NCI-H2107 (cell line): Measurements from ENCODE around the gene FBXL4.

Experiments used
- DNase-seq: peaks from one replicate; lab custom pipeline; 2025; lab: John Stamatoyannopoulos, UW

The FBXL4 gene

DNA sequence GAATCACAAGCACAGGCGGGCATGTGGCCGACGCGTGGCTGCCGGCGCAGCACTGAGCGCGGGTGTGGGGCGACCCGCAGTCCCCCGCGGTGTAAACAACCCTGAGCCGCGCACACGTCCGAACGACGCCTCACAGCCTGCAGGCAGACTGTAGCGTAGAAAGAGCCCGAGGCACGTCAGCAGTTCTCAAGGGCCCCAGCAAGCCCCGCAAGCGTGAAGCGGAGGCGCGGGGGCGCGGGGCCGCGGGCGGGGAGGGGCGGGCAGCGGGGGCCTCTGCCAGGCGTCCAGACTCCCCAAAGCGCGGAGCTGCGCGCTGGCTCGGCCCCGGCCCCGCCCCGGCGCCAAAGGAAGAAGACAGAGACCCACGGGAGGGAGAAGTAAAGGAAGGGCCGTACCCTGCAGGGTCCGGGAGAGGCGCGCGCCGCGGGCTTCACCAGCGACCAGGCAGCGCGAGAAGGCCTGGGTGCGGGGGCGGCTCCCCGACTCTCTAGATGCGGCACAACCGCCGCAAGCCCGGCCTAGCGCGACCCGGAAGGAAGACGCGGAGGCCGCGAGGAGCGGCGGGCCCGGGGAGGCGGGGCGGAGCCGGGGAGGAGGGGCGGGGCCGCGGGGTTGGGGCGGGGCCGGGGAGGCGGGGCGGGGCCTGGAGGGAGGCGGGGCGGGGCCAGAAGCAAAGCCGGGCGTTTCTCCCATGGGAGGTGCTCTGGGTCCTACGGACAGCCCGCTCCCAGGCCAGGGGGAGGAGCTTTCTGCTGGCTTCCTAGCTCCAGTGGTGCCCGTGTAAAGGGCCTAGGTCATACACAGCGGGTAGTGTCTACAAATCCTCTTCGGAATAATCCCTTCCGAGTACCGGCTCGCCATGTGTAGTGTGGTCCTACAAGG lies at the start of gene FBXL4:
Gene FBXL4, minus strand, starts transcription at position 536 of the 882 bp plus-strand sequence. CDS start 20,958 bp downstream, outside the sequence.
- DNase-seq, result peak; percentile 63

- DNase-seq, result no peak
Observed at GRCh38 chr6:98995116-98995515, 47.4 kb upstream of the FBXL4 start.

DNA sequence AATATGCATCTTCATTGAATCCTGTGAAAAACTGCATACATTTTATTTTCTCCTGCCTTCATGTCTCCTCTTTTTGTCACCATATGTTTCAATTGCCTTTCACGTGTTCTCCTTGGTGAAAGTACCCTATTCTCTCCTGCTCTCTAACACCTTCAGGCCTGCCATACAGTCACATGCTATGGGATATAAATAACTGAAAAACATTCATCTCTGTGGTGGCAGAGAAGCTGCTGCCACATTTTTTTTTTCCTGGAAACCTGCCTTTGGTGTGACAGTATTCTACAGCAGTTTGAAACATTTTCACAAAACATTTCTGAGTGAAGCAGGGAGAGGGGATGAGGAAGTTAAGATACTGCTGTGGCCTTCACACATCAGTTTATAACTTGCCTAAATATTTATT lies 44.8 kb upstream of the FBXL4 start:
- DNase-seq, result no peak

DNA sequence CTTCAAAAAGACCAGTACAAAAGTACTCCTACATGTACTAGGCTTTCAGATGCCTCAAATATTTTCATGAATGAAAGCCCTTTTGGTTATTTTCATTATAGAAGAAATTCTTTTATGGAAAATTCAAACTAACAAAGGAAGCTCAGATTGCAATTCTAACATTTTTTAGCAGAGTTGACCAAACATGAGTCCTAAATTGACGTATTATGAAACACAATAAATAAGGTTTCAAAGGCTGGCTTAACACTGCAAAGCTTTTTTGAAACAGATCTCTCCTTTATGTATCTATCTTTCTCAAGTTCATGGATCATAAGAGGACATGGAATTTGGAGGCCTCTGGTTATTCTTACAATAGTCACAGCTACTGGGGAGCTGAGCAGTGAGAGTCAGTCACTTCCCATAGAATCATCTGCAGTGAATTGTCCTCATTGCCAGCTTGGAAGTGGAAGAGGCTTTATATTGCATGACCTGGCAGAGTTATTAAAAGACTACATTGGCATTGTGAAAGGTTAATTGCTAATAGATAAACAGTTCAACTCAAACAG lies 38.4 kb upstream of the FBXL4 start:
- no peak for DNase-seq

DNA sequence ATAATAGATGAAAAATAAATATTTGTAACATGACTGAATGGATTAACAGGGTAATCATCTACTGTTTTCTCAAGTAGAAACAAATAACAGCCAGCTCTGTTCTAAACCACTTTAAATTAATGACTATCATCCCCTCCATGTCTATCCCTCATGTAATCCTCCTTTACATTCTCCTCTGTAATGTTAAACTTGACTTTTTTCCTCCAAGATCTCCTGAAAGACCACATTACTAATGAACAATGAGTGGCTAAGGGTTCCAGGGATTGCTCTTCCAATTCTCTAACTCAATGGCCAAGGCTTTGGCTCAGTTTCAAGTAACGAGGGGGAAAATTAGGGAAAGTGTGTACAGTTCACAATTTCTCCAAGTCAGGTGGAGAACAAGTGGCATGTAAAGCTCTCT lies 37.6 kb upstream of the FBXL4 start:
- DNase-seq, result no peak

GRCh38 chr6:98984121-98984520 lies 36.4 kb upstream of the FBXL4 start:
- DNase-seq, result no peak

GRCh38 chr6:98981473-98981872 lies 33.7 kb upstream of the FBXL4 start:
- DNase-seq, result no peak

DNA sequence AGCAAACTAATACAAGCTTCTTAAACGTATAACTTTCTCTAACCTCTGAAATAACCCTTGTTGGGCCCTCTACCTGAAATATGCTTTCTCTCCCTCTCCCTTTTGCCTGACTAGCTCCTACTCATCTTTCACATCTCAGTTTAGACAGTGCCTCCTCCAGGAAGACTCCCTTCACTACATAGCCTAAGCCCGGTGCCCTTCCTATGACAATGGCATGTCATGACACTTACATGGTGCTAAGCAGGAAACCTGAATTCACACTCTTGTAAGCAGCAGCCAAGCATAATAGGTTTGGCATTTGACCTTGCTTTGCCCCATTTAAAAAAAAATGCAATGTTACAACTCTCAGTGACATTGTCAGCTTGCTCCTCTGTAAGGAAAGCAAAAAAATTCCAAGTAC lies 33.1 kb upstream of the FBXL4 start:
- DNase-seq, result no peak

GRCh38 chr6:98977671-98978292 lies 30.0 kb upstream of the FBXL4 start:
- DNase-seq, result no peak

GRCh38 chr6:98976674-98977385 lies 29.1 kb upstream of the FBXL4 start:
- DNase-seq, result no peak

DNA sequence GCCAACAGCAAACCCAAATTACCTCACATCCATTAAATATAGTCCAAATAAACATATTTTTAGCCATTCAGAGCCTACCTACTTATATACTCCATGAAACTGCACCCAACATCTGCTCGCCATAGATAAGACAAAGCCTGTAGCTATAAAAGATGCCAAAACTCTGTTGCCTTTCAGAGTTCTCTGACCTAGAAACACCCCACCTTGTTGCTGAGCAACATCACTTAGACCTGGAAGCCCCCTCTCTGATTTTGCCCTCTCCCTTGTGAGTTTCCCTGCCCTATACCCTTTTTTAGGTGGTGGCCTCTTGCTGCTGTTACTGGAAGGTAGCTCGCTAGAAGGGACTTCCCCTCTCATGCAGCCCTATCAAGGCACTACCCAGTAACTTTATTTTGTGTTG lies 27.7 kb upstream of the FBXL4 start:
- DNase-seq, result no peak

DNA sequence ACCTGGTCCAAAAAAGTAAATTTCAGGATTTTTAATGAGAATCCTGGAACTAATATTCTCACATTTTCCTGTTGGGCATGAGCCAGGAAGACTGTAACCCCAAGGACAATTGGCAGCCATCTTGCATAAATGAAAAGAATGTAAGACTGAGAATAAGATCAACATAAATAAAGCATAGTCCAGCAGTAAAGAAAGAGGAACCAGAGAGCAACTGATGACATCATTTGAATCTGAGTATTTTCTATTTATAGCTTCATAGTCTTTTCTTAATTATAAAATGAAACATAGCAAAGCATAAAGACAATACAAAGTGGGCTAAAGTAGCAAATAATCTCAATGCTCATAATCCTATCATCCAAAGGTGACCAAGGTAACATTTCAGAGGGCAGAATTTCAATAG lies 26.6 kb upstream of the FBXL4 start:
- no peak for DNase-seq

- no peak for DNase-seq
Observed at GRCh38 chr6:98973571-98973970, 25.8 kb upstream of the FBXL4 start.

GRCh38 chr6:98971303-98971702 lies 23.6 kb upstream of the FBXL4 start:
- DNase-seq, result no peak

DNA sequence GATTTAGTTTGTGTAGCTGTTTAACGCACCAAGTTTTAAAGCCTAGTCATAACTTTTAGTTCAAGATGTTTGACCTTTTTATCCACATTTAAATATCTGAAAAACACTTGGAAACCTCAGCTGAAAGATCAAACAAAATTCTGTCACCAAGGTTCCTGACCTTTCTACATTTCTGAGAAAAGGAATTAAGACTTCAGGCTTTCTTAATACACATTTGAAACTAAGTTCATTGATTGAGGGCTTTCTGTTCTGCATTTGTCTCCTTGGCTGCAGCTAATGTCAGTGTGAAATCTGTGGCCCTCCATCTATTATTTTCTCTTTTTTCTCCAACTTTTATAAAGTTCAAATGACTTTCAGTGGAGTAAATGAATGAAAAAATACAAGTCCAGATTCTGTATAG lies 22.7 kb upstream of the FBXL4 start:
- no peak for DNase-seq

GRCh38 chr6:98967616-98968015 lies 19.9 kb upstream of the FBXL4 start:
- no peak for DNase-seq

- DNase-seq, result no peak
Observed at GRCh38 chr6:98959631-98960030, 11.9 kb upstream of the FBXL4 start.

GRCh38 chr6:98958776-98959175 lies 11.0 kb upstream of the FBXL4 start:
- DNase-seq, result no peak

- no peak for DNase-seq
Observed at GRCh38 chr6:98957450-98957849, 9.7 kb upstream of the FBXL4 start.

- DNase-seq, result no peak
Observed at GRCh38 chr6:98949589-98949988, 1.8 kb upstream of the FBXL4 start.

GRCh38 chr6:98946879-98947410 lies 801 bp downstream of the FBXL4 start:
- peak; percentile 5 for DNase-seq

GRCh38 chr6:98946266-98946878 lies 1.4 kb downstream of the FBXL4 start:
- no peak for DNase-seq
